NCI-H146 (cell line): ENCODE data around the gene GPATCH2.
"Not testable (repeated sequence)": the region's sequence is repeated elsewhere in the genome, so short reads cannot be mapped to it uniquely, and the experiment has no call there.

Source experiments
- DNase-seq: peaks from one replicate; lab custom pipeline; 2025; lab: John Stamatoyannopoulos, UW

Gene GPATCH2

DNA sequence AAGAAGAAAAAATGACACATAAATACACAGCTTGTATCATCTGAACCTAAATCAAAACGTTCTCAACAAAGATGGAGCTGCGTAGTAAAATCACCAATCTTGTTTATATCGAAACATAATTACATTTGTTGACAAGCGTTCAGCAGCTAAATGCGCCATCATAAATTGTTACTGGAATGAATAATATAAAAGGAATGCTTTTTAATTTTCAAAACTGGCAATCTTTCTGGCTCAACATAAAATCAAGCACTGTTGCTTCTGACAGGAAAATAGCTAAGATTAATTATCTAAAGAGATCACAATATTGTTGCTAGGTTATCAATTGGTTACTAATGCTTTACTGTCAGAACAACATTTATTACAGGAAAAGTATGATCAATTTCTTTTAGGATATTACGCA lies 181.5 kb downstream of the GPATCH2 start:
- no peak for DNase-seq

DNA sequence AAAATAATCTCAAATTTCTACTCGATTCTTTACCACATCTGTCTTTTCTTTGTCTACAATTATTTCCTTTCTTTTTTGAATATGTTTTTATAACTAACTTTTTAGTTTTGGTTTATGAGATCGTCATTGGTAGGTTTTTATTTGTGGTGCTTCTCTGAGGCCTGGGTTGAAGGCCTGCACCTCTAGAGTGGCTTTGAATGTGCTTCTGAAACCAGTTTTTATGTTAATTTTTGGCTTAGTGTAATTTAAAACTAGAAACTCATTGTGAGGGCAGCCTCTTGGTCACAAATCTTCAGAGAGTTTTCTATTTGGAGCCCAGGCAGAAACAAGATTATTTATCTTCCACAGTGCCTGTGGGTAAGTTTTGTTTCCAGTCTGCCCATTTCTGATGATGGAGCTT lies 187.0 kb downstream of the GPATCH2 start:
- DNase-seq, result no peak

DNA sequence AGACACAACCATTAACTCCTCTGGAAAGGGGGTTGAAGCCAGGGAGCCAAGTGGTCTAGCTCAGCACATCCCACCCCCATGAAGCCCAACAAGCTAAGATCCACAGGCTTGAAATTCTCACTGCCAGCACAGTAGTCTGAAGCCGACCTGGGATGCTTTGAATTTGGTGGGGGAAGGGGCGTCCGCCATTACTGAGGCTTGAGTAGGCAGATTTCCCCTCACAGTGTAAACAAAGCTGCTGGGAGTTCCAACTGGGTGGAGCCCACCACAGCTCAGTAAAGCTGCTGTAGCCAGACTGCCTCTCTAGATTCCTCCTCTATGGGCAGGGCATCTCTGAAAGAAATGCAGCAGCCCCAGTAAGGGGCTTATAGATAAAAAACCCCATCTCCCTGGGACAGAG lies 193.5 kb downstream of the GPATCH2 start:
- no peak for DNase-seq

- no peak for DNase-seq
Measured at GRCh38 chr1:217435204-217435603, 195.7 kb downstream of the GPATCH2 start.

GRCh38 chr1:217433664-217434063 lies 197.2 kb downstream of the GPATCH2 start:
- DNase-seq, result no peak

- no peak for DNase-seq
Measured at GRCh38 chr1:217432339-217432738, 198.6 kb downstream of the GPATCH2 start.

DNA sequence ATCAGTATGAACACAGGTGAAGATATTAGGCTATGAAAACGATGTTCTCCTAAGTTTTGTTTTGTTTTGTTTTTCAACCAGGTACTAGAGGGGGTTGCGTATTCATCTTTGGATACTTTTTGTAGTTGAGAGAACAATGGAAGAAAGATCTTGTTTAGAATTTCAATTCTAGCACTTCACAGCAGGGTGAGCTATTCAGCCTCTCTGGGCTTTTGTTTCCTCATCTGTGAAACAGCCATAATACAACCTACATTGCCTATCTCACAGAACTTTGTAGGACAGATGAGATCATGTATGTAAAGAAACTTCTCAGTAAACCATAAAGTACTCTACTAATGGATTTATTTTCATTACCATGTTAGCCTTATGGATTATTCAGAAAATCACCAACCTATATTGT lies 199.5 kb downstream of the GPATCH2 start:
- DNase-seq, result no peak

GRCh38 chr1:217425422-217425821 lies 205.5 kb downstream of the GPATCH2 start:
- no peak for DNase-seq

- DNase-seq, result no peak
Measured at GRCh38 chr1:217419194-217419551, 211.7 kb downstream of the GPATCH2 start.

GRCh38 chr1:217418269-217419193 lies 212.4 kb downstream of the GPATCH2 start:
- no peak for DNase-seq

DNA sequence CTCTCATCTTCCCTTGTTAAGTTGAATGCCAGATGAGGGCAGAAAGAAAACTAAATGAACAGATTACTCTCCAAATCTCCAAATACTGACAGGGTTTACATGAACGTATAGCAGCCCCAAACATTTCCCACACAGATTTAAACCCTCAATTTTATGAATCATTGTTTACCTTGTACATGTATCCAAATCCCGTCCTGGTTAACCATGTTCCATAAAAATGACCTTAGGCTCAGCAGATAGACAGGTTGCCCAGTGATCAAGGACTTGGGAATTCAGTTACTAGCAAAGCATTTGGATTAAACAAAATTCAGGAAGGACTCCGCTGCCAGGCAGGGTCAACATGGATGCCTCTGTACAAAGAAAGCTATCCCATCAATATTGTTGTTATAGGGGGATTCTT lies 213.5 kb downstream of the GPATCH2 start:
- DNase-seq, result no peak

GRCh38 chr1:217407534-217408001 lies 223.3 kb downstream of the GPATCH2 start:
- DNase-seq, result no peak

DNA sequence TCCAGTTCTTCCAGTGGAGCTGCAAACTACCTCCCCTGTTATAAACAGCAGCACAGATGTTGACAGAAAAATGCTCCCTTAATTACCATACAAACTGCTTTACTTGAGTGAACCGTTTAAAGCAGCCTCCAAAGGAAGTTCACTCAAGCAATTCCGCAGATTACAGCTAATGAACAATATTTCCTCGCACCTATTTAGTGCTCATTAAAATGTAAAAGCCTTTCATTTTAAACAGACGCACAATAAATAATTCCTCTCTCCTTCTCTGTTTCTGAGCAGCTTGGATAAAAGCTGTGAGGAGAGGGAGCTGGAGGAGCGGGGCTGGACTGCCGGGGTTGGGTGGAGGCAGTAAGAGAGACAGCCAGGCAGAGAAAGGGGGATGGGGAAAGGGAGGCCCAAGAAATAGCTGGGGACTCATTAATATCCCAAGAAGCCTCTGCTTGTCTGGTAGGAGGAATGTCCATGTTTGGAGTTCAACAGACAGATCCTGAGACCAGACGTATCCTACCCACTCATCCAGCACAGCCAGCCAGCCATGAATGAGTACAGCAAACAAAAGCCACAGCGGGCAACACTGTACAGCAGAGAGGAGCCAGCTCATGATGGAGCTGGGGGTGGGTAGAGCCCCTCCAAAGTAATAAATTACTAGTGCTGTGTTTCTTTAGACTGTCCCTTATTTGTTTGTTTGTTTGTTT lies 227.7 kb downstream of the GPATCH2 start:
- peak; percentile 43 for DNase-seq

DNA sequence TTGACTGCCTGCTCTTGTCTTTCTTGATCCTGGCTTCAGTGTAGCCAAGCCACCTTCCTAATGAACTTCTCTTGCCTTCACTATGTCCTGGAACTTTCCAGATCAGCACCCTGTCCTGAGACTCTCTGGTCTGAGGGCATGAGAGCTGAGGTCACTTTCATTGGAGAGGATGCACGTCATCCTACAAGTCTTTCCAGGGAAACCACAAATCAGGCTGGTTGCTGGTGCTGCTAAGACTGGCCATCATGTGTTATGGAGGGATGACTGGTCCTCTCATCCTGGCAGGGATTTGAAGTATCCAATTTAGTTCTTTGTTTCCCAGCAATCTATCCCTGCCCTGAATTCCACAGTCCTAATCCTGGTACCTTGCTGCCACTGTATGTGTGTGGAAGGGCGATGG lies 228.6 kb downstream of the GPATCH2 start:
- DNase-seq, result no peak

- DNase-seq, result peak; percentile 7
Measured at GRCh38 chr1:217393896-217394295, 237.0 kb downstream of the GPATCH2 start.

DNA sequence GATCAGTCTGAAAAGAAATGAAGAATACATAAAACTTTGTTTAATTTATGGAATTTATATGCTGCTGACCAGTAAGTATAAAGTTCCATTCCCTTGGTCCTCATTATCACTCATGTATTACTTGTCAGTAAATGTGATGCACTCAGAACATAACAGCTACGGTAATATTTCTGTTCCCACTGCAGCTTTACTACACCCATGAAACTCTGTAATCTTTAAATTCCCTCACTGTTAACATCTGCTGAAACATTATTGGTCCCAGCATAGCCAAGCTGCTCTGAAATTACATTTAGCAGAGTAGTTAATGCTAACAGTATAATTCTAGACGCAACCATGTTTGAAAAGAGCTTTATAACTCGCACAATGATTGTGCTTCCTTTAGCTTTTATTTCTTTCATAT lies 238.4 kb downstream of the GPATCH2 start:
- DNase-seq, result no peak

- no peak for DNase-seq
Measured at GRCh38 chr1:217389895-217390294, 241.0 kb downstream of the GPATCH2 start.

GRCh38 chr1:217388522-217389065 lies 242.3 kb downstream of the GPATCH2 start:
- DNase-seq, result no peak

DNA sequence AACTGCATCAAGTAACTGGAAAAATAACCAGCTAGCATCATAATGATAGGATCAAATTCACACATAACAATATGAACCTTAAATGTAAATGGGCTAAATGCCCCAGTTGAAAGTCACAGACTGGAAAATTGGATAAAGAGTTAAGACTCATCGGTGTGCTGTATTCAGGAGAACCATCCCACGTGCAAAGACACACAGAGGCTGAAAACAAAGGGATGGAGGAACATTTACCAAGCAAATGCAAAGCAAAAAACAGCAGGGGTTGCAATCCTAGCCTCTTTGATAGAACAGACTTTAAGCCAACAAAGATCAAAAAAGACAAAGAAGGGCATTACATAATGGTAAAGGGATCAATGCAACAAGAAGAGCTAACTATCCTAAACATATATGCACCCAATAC lies 249.1 kb downstream of the GPATCH2 start:
- DNase-seq, result not testable (repeated sequence)

- not testable (repeated sequence) for DNase-seq
Measured at GRCh38 chr1:217379804-217380203, 251.1 kb downstream of the GPATCH2 start.

DNA sequence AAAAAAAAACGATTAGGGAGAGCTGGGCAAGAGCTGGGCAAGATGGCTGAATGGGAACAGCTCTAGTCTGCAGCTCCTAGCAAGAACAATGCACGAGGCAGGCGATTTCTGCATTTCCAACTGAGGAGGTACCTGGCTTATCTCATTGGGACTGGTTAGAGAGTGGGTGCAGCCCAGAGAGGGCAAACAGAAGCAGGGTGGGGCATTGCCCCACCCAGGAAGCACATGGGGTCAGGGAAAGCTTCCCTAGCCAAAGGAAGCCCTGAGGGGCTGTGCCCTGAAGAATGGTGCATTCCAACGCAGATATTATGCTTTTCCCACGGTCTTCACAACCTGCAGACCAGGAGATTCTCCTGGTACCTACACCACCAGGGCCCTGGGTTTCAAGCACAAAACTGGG lies 251.6 kb downstream of the GPATCH2 start:
- no peak for DNase-seq
